Gastrocnemius medialis (tissue), 4 donors: ENCODE data around the gene LILRB2. TPM values are rescaled to one million over a fixed set of nuclear protein-coding genes. Genes with fewer than 3 reads are reported as not detected.

ENCODE experiments used
- ATAC-seq, 2 donors: fragments of 150-250 bp; one replicate each; pipeline ENCODE4 v1.9.1; 2016
- DNase-seq, 2 donors: peaks; one replicate each; pipeline ENCODE4 v3.0.0-alpha.2; 2019
- H3K27ac ChIP-seq, 4 donors: fragments of 200-600 bp; sonication (generic); 1 replicate in 1 of 4; 2 replicates in 3 of 4; pipeline ENCODE4 v1.5.1; 2016 to 2018; ENCODE audit warnings: mild to moderate bottlenecking in 2 of 4, moderate library complexity in 1 of 4
- H3K27me3 ChIP-seq, 3 donors: fragments of 200-600 bp; sonication (generic) in 2 of 3; 1 replicate in 1 of 3; 2 replicates in 2 of 3; pipeline versions ENCODE4 v1.5.1 to v1.6.0; 2016 to 2019; ENCODE audit warnings: mild to moderate bottlenecking in 1 of 3, moderate library complexity in 1 of 3
- H3K36me3 ChIP-seq, 2 donors: fragments of 200-600 bp; sonication (generic) in 1 of 2; one replicate each; pipeline ENCODE4 v1.5.1; 2017 to 2018
- H3K4me1 ChIP-seq, 2 donors: fragments of 200-600 bp; sonication (generic) in 1 of 2; one replicate each; pipeline ENCODE4 v1.5.1; 2016 to 2017; ENCODE audit warnings: mild to moderate bottlenecking in 2 of 2
- H3K4me3 ChIP-seq, 4 donors: fragments of 200-600 bp; sonication (generic) in 3 of 4; 1 replicate in 1 of 4; 2 replicates in 3 of 4; pipeline ENCODE4 v1.5.1; 2016 to 2019; ENCODE audit warnings: mild to moderate bottlenecking in 2 of 4
- H3K9me3 ChIP-seq, 3 donors: fragments of 200-600 bp; sonication (generic) in 2 of 3; 1 replicate in 1 of 3; 2 replicates in 2 of 3; pipeline ENCODE4 v1.5.1; 2016 to 2019
- POLR2A ChIP-seq, 2 donors: fragments of 450-650 bp; IDR thresholded peaks; one replicate each; pipeline ENCODE4 v1.6.1; 2017; ENCODE audit warnings: antibody characterized with exemption in 2 of 2, mild to moderate bottlenecking in 2 of 2, moderate library complexity in 2 of 2
- in situ Hi-C, 4 donors: fragments of 200-750 bp; cut with MboI; loops; one replicate each; pipeline versions ENCODE4 v1.15.0 to v1.8.0; 2017; ENCODE audit warnings: low sequenced_read_pairs in 4 of 4
- intact Hi-C: fragments of 100-400 bp; cut with DNase I; formaldehyde crosslinking; loops from one replicate; pipeline ENCODE4 v1.15.1; 2023; ENCODE audit warnings: low total_unique reads
- total RNA-seq, 4 donors: library from RNA; depleted of rRNA; stranded (reverse); fragments of >200 nt; gene quantifications; one replicate each; pipeline versions ENCODE4 v1.1.0 to v1.2.3, GENCODE V29; 2016
- TF ChIP-seq, protein P1 (sequence below), 5 experiments: fragments of 450-650 bp in 3 of 5; fragments of 200-600 bp in 2 of 5; sonication (generic) in 2 of 5; IDR thresholded peaks in 4 of 5; conservative IDR thresholded peaks in 1 of 5; 1 replicate in 4 of 5; 2 replicates in 1 of 5; pipeline ENCODE4 v1.5.1; 2016 to 2019; ENCODE audit warnings: antibody characterized with exemption in 5 of 5, mild to moderate bottlenecking in 3 of 5, moderate library complexity in 3 of 5

The LILRB2 gene
- total RNA-seq, 4 donors from 2014 or later: 0.61 to 1.3 (median 1.2) TPM

DNA sequence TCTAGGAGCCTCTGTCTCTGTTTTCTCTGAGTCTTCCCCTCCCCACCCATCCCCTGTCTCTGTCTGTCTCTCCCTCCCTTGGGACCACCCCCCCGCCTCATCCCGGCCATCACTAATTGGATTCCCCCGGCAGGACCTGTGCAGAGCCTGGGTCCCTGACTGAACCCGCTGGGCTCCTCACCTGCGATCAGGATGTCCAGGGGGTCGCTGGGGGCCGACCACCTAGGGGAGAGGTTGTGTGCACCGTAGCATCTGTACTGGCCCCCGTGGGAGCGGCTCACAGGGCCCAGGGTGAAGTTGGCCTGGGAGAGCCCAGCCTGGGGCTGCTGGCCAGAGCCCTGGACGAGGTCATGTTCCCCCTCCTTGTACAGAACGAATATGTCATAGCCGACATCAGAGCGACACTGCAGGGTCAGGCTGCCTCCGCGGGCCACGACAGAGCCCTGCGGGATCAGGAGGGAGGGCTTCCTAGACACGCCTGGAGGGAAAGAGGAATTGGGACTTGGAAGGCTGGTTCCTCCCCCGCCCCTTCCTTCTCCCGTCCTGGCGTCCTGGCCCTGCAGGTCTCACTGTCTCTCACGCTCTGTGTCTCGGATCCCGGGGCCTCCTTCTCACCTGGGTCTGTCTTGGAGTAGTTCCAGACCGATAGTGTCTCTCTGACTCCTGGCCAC lies 25.7 kb downstream of the LILRB2 start:
- in situ Hi-C loops: no loop called here

DNA sequence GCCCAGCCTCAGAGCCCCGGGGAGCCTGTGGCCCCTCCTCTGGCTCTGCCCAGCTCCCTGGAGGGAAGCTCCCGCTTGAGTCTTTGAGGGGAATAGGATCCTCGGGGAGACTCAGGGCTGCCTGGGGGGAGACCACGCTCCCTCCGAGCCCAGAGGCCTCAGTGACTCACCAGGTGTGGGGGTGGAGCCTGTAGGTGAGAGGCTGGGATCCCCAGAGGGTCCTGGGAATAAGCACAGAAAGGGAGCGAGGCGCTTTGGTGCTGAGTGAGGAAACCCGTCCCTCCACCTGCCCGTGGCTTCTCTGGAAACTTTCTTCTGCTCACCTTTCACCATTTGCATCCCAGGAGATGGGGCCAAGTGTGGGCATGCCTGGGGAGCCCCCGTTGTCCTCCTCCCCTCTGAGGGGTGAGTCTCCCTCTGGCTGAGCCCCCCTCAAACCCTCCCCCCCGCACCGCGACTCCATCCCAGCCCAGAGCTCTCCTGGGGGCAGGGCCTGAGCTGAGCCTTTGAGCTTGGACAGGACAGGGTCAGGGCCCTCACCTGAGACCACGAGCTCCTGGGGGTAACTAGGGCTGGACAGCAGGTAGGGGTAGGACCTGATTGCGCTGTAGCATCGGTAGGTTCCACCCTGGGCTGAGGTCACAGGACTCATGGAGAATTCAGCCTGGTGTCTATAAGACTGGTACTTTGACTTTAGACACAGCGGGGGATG lies 26.6 kb downstream of the LILRB2 start:
- TF ChIP-seq POLR2A (IDR thresholded peaks at IDR 0.05): no peak
- TF ChIP-seq, protein P1, sequence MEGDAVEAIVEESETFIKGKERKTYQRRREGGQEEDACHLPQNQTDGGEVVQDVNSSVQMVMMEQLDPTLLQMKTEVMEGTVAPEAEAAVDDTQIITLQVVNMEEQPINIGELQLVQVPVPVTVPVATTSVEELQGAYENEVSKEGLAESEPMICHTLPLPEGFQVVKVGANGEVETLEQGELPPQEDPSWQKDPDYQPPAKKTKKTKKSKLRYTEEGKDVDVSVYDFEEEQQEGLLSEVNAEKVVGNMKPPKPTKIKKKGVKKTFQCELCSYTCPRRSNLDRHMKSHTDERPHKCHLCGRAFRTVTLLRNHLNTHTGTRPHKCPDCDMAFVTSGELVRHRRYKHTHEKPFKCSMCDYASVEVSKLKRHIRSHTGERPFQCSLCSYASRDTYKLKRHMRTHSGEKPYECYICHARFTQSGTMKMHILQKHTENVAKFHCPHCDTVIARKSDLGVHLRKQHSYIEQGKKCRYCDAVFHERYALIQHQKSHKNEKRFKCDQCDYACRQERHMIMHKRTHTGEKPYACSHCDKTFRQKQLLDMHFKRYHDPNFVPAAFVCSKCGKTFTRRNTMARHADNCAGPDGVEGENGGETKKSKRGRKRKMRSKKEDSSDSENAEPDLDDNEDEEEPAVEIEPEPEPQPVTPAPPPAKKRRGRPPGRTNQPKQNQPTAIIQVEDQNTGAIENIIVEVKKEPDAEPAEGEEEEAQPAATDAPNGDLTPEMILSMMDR (IDR thresholded peaks at IDR 0.05 in 4 of 5, conservative IDR thresholded peaks at IDR 0.05 in 1 of 5): no peak

More for the DNA sequence above, 25.7 kb downstream of the LILRB2 start:
- Histone ChIP-seq H3K4me3 (no peak overlapping the region), H3K27me3 (peaks cover 0 to 12% (median 5%) of the 10 kb centered on the region in 3 donors), H3K36me3 (no peaks in the 10 kb centered on the region), H3K27ac (no peak overlapping the region), H3K9me3 (no peaks in the 10 kb centered on the region), H3K4me1 (no peaks in the 10 kb centered on the region)
- DNase-seq: no peak
- TF ChIP-seq, protein P1 (IDR thresholded peaks at IDR 0.05 in 4 of 5, conservative IDR thresholded peaks at IDR 0.05 in 1 of 5): no peak
- no peak for TF ChIP-seq POLR2A (IDR thresholded peaks at IDR 0.05)
- no peak for ATAC-seq
- intact Hi-C loops: no loop called here

GRCh38 chr19:54253331-54254194 lies 27.3 kb downstream of the LILRB2 start:
- in situ Hi-C loops (no loop called here), intact Hi-C loops (no loop called here)
- Histone ChIP-seq H3K4me3 (no peak overlapping the region), H3K27me3 (peaks cover 0 to 12% (median 5%) of the 10 kb centered on the region in 3 donors), H3K27ac (no peak overlapping the region), H3K36me3 (no peaks in the 10 kb centered on the region), H3K4me1 (no peaks in the 10 kb centered on the region), H3K9me3 (no peaks in the 10 kb centered on the region)
- TF ChIP-seq POLR2A (IDR thresholded peaks at IDR 0.05): no peak
- TF ChIP-seq, protein P1 (IDR thresholded peaks at IDR 0.05 in 4 of 5, conservative IDR thresholded peaks at IDR 0.05 in 1 of 5): no peak
- DNase-seq (no peak), ATAC-seq (no peak)

More for the DNA sequence above, 26.6 kb downstream of the LILRB2 start:
- Histone ChIP-seq H3K9me3 (no peaks in the 10 kb centered on the region), H3K27me3 (peaks cover 0 to 12% (median 5%) of the 10 kb centered on the region in 3 donors), H3K4me3 (no peak overlapping the region), H3K27ac (no peak overlapping the region), H3K36me3 (no peaks in the 10 kb centered on the region), H3K4me1 (no peaks in the 10 kb centered on the region)
- in situ Hi-C loops: no loop called here
- DNase-seq: no peak
- intact Hi-C loops: no loop called here
- no peak for ATAC-seq

- Histone ChIP-seq H3K36me3 (no peaks in the 10 kb centered on the region), H3K4me3 (no peak overlapping the region), H3K27ac (no peak overlapping the region), H3K9me3 (no peaks in the 10 kb centered on the region), H3K4me1 (no peaks in the 10 kb centered on the region), H3K27me3 (peaks cover 0 to 12% (median 5%) of the 10 kb centered on the region in 3 donors)
- ATAC-seq (no peak), DNase-seq (no peak)
- intact Hi-C loops: no loop called here
- in situ Hi-C loops: no loop called here
- TF ChIP-seq, protein P1 (IDR thresholded peaks at IDR 0.05 in 4 of 5, conservative IDR thresholded peaks at IDR 0.05 in 1 of 5): no peak
- TF ChIP-seq POLR2A (IDR thresholded peaks at IDR 0.05): no peak
Observed at GRCh38 chr19:54252845-54253244, 28.1 kb downstream of the LILRB2 start.
